GM19023 (cell line): ENCODE results near the gene NANP.
"Not testable (repeated sequence)": the region's sequence is repeated elsewhere in the genome, so short reads cannot be mapped to it uniquely, and the experiment has no call there.

Experiments
- ATAC-seq: cut with Tn5 transposase; IDR thresholded peaks from one replicate; pipeline ENCODE4 v1.9.1; 2021; ENCODE audit warnings: mild to moderate bottlenecking, moderate library complexity; ENCODE audit not compliant: unreplicated experiment

The NANP gene

DNA sequence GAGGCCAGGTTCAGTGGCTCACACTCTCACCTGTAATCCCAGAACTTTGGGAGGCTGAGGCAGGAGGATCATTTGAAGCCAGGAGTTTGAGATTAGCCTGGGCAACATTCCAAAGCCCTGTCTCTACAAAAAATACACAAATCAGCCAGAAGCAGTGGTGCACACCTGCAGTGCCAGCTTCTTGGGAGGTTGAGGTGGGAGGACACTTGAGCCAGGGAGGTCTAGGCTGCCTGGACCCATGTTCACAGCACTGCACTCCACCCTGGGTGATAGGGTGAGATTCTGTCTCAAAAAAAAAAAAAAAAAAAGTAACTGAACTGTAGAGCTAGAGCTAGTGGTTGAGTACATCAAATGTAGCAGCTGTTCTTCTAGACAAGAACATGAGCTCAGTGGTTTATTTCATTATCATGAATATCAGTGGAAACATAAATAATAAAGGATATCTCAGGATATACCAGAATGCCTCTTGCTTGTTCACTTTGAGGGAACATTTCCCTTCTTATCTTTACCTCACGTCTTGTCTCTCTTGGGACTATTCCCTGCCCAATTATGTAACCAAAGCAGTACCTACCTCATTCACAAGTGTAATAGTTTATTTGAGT, 17.6 kb downstream of the NANP start:
- ATAC-seq = no peak

GRCh38 chr20:25605148-25605547, 18.7 kb downstream of the NANP start:
- no peak for ATAC-seq

GRCh38 chr20:25604611-25605010, 19.2 kb downstream of the NANP start:
- no peak for ATAC-seq

- not testable (repeated sequence) for ATAC-seq
Observed at GRCh38 chr20:25602914-25603309, 20.9 kb downstream of the NANP start.

- ATAC-seq = not testable (repeated sequence)
Observed at GRCh38 chr20:25602191-25602913, 21.5 kb downstream of the NANP start.

DNA sequence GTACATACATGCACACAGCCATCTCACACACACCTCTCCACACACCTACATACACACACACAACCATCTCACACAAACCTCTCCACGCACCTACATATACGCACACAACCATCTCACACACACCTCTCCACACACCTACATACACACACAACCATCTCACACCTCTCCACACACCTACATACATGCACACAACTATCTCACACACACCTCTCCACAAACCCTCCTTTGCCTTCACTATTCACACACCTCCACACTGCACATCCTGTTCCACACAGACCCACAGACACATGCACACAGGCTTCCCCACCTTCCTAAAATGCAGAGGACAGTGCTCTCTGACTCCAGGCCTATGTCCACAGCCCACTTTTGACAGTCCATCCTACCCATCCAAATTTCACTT, 22.2 kb downstream of the NANP start:
- ATAC-seq = no peak

DNA sequence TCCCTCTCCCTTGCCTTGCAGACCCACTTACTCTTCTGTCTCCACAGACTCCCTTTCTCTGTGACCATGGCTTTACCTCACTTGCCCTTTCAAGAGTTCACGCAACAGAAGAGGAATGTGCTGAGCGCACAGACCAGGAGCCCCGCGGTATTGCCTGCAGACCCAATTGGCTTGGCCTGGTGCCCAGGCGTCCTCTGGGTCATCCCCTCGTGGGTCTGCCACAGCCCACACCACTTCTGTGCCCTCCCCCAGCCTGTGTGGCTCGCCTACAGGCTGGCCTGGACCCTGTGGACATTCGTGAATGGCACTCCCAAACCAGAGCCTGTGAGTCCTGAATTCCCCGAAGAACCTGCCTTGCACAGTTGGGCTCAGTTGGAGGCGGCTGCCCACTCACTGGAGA, 23.2 kb downstream of the NANP start:
- no peak for ATAC-seq

GRCh38 chr20:25592135-25592852, 31.5 kb downstream of the NANP start:
- ATAC-seq = no peak

DNA sequence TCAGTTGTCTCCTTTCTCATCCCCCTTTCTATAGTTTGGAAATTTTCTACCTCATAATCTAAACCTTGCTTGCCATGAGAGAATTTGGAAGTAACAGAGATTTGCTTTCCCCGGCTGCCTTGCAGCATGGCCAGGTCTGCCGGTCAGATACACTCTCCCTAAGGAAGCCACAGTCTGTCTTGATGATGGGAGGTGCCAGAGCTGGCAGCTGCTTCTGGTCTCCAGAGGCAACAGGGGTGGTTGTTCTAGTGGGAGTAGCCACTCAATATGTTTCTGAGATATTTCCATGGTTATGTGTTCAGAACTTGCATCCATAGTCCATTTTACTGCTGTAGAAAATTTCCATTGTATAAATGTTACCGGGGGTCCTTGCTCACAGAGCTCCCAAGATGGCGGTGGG, 33.0 kb downstream of the NANP start:
- ATAC-seq = not testable (repeated sequence)

DNA sequence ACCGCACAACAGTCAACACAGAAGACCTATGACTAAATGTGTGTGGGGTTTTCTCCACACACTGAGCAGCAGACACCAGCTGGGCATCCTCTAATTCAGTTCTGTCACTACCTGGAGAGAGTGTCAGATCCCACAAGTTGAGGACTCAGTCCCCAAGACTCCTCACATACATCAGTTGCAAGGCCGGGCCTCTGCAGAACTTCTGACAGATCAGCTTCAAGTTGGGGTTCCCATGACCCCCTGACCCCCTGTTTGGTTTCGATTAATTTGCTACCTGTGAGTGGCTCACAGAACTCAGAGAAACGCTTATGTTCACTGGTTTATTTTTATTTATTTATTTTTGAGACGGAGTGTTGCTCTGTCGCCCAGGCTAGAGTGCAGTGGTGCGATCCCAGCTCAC, 35.3 kb downstream of the NANP start:
- ATAC-seq = no peak

DNA sequence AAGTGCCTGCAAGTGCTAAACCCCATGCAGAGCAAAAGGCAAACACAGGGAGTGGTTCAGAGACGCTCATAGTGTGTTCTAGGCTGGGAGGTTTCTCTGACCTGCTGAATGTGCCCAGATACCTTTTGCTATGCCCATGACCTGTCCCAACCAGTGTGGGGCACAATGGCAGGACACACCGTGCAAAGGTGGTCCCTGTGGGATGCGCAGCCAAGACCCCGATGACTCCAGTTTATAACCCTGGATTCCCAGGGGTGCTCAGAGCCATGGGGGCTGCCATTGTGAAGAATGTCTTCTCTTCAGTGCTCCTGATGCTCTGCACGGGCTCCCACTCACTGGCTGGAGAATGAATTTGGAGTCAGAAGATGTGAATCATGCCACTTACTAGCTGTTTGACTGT, 36.3 kb downstream of the NANP start:
- no peak for ATAC-seq

DNA sequence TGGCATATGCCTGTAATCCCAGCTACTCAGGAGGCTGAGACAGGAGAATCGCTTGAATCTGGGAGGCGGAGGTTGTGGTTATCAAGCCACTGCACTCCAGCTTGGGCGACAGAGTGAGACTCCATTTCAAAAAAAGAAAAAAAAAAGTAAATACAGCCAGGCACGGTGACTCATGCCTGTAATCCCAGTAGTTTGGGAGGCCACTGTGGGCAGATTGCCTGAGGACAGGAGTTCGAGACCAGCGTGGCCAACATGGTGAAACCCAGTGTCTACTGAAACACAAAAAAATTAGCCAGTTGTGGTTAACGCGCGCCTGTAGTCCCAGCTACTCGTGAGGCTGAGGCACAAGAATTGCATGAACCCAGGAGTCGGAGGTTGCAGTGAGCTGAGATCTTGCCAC, 36.9 kb downstream of the NANP start:
- ATAC-seq = no peak

- ATAC-seq = peak; percentile 64
Observed at GRCh38 chr20:25584905-25585704, 38.7 kb downstream of the NANP start, which contains the start of gene NINL. Gene NINL, minus strand, starts transcription at chr20:25585531. Its CDS starts 58,944 bp downstream, at chr20:25526587.

DNA sequence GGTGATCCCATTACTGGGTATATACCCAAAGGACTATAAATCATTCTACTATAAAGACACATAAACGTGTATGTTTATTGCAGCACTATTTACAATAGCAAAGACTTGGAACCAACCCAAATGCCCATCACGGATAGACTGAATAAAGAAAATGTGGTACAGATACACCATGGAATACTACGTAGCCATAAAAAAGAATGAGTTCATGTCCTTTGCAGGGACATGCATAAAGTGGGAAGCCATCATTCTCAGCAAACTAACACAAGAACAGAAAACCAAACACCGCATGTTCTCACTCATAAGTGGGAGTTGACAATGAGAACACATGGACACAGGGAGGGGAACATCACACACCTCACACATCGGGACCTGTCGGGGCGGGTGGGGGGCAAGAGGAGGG, 40.2 kb downstream of the NANP start:
- not testable (repeated sequence) for ATAC-seq

GRCh38 chr20:25580711-25581110, 43.1 kb downstream of the NANP start:
- no peak for ATAC-seq

DNA sequence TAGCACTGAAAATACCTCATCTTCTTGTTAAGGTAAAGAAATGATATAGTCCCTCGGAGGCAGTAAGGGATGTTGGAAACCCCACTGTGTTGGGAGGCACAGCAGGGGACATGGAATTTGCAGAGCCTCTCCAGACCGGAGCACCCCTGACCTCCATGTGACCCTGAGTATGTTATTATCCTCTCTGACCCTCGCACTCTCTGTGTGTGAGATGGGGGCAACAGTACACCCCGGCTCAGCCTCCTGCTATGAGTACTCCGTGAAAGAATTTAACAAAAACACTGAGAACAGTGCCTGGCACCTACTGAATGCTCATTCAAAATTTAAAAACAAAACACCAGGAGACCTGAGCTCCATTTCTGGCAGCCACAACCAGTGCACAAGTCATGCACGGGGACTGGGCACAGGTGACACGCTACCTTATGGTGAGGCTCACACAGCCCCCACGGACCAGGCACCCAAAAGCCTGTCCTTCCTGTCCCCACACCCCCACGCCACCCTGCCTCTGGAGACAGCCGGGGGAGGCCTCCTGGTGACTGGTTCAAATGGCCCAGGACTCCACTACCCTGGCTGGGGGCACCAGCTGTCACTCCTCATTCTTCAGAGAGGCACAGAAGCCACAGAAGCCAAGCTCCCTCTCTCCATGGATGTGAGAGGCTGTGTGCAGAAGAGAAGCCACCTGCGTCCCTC, 44.6 kb downstream of the NANP start:
- ATAC-seq = no peak

DNA sequence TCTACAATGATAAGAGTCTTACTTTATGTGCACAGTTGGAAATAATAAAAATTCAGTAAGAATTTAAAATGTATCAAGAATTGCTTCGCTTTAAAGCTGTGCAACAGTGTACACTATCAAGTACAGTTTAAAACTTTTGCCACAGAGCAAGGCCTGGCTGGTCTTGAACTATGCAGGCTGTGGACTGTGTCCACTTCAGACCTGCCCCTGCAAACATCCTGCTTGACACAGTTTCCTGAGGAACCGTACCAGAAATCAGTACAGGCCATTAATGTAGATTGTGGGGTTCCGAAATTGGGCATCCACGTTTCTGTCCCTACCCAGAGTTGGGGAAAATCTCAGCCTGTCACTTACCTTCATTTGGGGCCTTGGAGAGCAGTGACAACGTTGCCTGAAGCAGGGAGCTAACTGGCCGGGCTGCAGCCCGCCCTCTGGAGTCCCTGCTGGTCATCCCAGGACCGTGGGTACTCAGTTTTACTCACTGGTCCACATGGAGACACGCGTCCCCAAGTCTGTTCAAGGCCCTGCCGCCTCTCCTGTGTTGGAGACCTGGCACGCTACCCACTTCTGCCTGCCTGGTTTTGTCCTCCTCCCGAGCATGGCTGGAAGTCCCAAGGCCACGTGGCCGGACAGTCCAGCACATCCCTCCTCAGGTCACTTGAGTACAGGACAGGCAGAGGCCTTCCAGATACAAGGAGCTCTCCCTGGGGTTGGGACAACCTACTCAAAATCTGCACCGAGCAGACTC, 46.9 kb downstream of the NANP start:
- no peak for ATAC-seq

DNA sequence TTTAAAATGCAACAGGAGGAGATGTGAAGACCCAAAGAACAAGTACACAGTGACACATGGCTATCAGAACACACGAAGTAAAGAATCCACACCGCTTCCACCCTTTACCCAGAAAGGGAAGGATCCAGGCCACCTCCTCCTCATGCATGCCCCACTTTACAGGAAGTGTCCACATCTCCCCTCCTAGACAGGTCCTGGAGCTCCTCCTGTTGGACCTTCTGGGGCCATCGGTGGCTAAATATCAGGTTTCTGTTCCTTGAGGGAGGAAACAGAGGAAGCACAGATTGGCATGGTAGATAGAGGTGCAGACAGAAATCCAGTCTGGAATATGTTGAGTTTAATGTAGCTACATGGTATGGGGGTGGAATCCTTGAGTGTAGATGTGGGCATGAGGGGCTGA, 49.4 kb downstream of the NANP start:
- no peak for ATAC-seq

GRCh38 chr20:25573288-25574251, 50.2 kb downstream of the NANP start:
- ATAC-seq = no peak
